Stimulated activated CD8-positive, alpha-beta memory T cell treated with anti-CD3 and anti-CD28 coated beads, Interleukin-15, amount 100 ng/mL, for 48 hours (primary cell): ENCODE results near the gene LONRF2.

ENCODE experiments used
- DNase-seq, 2 donors: peaks; one replicate each; pipeline ENCODE4 v3.0.0-alpha.2; 2020; ENCODE audit warnings: low read depth in 2 of 2

LONRF2 gene

GRCh38 chr2:100237163-100237562 lies 85.1 kb downstream of the LONRF2 start:
- no peak for DNase-seq

- no peak for DNase-seq
These were observed 86.1 kb downstream of the LONRF2 start for GRCh38 chr2:100236166-100236565.

GRCh38 chr2:100235581-100235980 lies 86.7 kb downstream of the LONRF2 start:
- DNase-seq: no peak

- DNase-seq: no peak
These were observed 87.2 kb downstream of the LONRF2 start for GRCh38 chr2:100235098-100235497.

- DNase-seq: no peak
These were observed 88.2 kb downstream of the LONRF2 start for GRCh38 chr2:100234141-100234540.

- DNase-seq: no peak
These were observed 89.2 kb downstream of the LONRF2 start for GRCh38 chr2:100233061-100233460.

- no peak for DNase-seq
These were observed 91.5 kb downstream of the LONRF2 start for GRCh38 chr2:100230754-100231153.

- DNase-seq: no peak
These were observed 93.3 kb downstream of the LONRF2 start for GRCh38 chr2:100228967-100229366.

- no peak for DNase-seq
These were observed 93.9 kb downstream of the LONRF2 start for GRCh38 chr2:100228415-100228814.

GRCh38 chr2:100224988-100225710 lies 97.2 kb downstream of the LONRF2 start:
- DNase-seq: no peak

GRCh38 chr2:100223502-100223901 lies 98.8 kb downstream of the LONRF2 start:
- no peak for DNase-seq
